Suppressor macrophage (primary cell): ENCODE data around the gene STKLD1.
"Not testable (repeated sequence)": the region's sequence is repeated elsewhere in the genome, so short reads cannot be mapped to it uniquely, and the experiment has no call there.

Experiments used
- DNase-seq, 4 experiments: peaks; one replicate each; pipeline ENCODE4 v3.0.0-alpha.2; 2020 to 2022

STKLD1 gene

DNA sequence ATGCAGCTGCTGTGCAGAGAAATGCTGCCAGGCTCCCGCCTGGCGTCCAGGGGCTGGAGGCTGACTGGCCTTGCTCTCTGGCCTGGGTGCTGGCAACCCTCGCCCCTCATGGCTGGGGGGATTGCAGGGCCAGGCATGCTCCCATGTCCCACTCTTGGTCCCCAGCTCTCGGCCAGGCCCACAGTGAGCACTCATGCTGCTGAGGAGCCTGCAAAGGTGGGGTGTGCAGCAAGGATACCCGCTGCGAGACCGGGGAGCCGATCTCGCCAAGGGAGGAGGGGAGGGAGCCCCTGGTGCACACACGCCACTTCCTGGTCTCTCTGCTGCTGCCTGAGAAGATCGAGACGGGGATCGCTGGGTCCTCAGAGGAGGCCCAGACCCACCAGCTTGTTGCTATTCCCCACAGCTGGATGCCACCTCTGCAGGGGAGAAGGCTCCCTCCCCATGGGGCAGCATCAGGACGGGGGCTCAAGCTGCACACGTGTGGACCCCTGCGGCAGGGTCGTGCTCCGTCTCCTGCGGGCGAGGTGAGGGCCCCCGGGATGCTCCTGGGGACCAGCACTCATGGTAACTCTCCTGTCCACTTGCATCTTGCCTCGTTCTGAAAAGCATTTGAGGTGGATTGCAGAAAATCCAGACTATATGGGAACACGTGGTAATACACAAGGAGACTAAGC lies 69.3 kb downstream of the STKLD1 start:
- DNase-seq, result no peak

DNA sequence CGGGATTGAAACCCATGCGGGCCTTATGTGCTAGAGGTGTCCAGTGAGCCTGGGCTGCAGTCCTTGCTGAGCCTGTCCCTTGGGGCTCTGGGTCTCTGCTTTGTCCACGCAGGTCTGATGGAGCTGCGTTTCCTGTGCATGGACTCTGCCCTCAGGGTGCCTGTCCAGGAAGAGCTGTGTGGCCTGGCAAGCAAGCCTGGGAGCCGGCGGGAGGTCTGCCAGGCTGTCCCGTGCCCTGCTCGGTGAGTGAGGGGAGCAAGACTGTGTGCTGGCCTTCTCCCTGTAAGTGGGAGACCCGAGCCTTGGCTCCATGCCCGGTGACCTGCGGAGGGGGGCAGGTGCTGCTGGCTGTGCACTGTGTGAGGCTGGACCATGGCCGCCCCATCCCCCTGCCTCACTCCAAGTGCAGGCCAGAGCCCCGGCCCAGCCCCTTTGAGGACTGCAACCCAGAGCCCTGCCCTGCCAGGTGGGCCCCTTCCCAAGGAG lies 72.4 kb downstream of the STKLD1 start:
- no peak for DNase-seq

DNA sequence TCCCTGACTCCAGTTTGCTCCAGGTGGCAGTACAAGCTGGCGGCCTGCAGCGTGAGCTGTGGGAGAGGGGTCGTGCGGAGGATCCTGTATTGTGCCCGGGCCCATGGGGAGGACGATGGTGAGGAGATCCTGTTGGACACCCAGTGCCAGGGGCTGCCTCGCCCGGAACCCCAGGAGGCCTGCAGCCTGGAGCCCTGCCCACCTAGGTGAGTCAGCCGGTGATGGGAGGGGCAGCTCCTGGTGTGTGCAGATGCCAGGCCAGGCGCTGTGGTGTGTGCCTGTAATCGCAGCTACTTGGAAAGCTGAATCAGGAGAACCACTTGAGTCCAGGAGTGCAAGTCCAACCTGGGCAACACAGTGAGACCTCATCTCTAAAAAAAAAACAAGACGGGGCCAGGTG lies 73.6 kb downstream of the STKLD1 start:
- no peak for DNase-seq

DNA sequence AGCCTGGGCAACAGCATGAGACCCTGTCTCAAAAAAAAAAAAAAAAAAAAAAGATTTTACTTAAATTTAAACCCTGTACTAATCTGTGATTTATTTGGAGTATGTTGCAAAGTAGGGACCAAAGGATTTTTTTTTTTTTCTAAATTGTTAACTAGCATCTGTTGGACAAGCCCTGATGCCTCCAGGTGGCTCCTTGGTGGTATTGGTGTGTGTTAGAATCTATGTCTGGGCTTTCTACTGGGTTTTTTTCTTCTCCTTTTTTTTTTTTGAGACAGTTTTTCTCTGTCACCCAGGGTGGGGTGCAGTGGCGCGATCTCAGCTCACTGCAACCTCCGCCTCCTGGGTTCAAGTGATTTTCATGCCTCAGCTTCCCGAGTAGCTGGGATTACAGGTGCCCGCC lies 75.7 kb downstream of the STKLD1 start:
- DNase-seq, result not testable (repeated sequence)

DNA sequence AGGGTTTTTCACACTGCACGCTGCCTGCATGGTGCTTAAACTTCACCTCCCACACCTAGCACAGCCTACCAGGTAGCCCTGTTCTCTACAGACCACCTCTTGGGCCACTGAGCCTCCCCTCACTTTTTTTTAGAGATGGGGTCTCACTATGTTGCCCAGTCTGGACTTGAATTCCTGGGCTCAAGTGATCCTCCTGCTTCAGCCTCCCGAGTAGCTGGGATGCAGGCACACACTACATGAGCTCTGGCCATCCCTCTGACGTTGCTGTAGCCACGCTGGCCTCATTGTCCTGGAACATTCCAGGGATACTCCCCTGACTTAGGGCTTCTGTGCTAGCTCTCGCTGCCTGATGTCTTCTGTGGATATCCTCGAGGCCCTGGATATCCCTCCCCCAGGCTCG lies 76.4 kb downstream of the STKLD1 start:
- DNase-seq, result no peak

DNA sequence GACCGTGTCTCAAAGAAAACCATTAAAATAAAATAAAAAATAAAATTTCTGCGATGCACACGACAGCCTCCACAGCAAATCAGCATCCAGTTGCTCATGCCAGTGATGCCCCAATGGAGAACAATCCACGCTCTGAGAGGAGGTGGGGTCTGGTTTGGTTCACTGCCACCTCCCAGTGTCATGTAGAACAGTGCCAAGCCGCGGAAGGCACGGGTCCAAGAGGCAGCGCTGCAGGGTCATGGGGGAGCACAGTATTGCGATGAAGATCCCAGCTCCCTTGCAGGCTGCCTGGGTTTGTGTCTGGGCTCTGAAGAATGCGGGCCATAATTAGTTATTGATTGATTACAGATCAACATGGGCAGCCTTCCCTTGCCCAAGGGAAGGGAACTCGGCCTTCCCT lies 77.5 kb downstream of the STKLD1 start:
- no peak for DNase-seq

DNA sequence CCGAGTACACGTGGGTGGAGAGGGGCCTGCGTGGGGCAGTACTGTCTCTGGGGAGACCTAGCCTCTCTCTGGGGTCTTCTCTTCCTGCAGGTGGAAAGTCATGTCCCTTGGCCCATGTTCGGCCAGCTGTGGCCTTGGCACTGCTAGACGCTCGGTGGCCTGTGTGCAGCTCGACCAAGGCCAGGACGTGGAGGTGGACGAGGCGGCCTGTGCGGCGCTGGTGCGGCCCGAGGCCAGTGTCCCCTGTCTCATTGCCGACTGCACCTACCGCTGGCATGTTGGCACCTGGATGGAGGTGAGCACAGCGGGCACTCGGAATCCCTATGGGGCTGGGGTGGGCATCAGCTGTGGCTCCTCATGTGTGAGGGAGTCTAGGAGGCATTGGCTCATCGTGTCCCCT lies 78.2 kb downstream of the STKLD1 start:
- no peak for DNase-seq

DNA sequence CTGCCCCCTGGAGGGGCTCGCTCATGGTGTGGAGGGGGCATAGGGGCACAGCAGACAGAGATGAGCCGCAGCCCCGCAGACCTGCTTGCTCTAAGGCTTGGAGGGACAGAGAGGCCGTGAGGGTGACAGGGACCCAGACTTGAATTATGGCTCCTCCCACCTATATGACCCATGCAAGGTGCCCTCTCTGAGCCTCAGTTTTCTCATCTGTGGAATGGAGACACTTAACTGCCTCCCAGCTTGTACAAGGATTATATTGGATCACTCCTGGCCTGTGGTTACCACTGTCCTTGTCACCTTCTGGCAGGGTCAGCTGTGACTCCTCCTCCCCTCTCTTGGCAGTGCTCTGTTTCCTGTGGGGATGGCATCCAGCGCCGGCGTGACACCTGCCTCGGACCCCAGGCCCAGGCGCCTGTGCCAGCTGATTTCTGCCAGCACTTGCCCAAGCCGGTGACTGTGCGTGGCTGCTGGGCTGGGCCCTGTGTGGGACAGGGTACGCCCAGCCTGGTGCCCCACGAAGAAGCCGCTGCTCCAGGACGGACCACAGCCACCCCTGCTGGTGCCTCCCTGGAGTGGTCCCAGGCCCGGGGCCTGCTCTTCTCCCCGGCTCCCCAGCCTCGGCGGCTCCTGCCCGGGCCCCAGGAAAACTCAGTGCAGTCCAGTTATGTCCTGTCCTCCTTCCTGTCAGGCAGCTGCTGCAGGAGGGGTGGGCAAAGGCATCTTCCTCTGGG lies 78.9 kb downstream of the STKLD1 start:
- DNase-seq, result no peak
